HS-27A (cell line): ENCODE results near the gene NUP188.
"Not testable (repeated sequence)": the region's sequence is repeated elsewhere in the genome, so short reads cannot be mapped to it uniquely, and the experiment has no call there.

Experiments
- DNase-seq: peaks from one replicate; pipeline ENCODE4 v3.0.0-alpha.2; 2012; ENCODE audit warnings: low read depth, missing footprints

NUP188 gene

GRCh38 chr9:128916745-128917144 lies 30.8 kb upstream of the NUP188 start:
- DNase-seq = no peak

- DNase-seq = no peak
Observed at GRCh38 chr9:128917151-128917849, 30.2 kb upstream of the NUP188 start.

- DNase-seq = no peak
Observed at GRCh38 chr9:128918921-128919320, 28.6 kb upstream of the NUP188 start.

- no peak for DNase-seq
Observed at GRCh38 chr9:128919402-128920089, 28.0 kb upstream of the NUP188 start.

GRCh38 chr9:128920381-128921058 lies 27.0 kb upstream of the NUP188 start, which contains the start of gene PHYHD1:
Gene PHYHD1, plus strand, starts transcription at chr9:128920982. Its CDS starts 1,342 bp downstream, at chr9:128922324.
- DNase-seq = no peak

GRCh38 chr9:128921881-128922763 lies 25.4 kb upstream of the NUP188 start:
- no peak for DNase-seq

- DNase-seq = no peak
Observed at GRCh38 chr9:128923493-128923883, 24.0 kb upstream of the NUP188 start.

GRCh38 chr9:128927731-128928411 lies 19.6 kb upstream of the NUP188 start:
- DNase-seq = no peak

- DNase-seq = no peak
Observed at GRCh38 chr9:128928624-128929023, 18.9 kb upstream of the NUP188 start.

- no peak for DNase-seq
Observed at GRCh38 chr9:128929560-128929959, 17.9 kb upstream of the NUP188 start.

GRCh38 chr9:128933731-128934130 lies 13.8 kb upstream of the NUP188 start:
- DNase-seq = no peak

- no peak for DNase-seq
Observed at GRCh38 chr9:128936171-128936865, 11.2 kb upstream of the NUP188 start.

GRCh38 chr9:128937310-128938165 lies 10.0 kb upstream of the NUP188 start:
- no peak for DNase-seq

- no peak for DNase-seq
Observed at GRCh38 chr9:128940271-128940921, 7.1 kb upstream of the NUP188 start.

- no peak for DNase-seq
Observed at GRCh38 chr9:128940946-128941755, 6.3 kb upstream of the NUP188 start.

- DNase-seq = no peak
Observed at GRCh38 chr9:128943832-128944620, 3.5 kb upstream of the NUP188 start.

GRCh38 chr9:128944966-128945365 lies 2.5 kb upstream of the NUP188 start:
- not testable (repeated sequence) for DNase-seq
